Fibroblast of lung (primary cell): ENCODE measurements around the gene HDHD3. TPM values are rescaled to one million over a fixed set of nuclear protein-coding genes. Genes with fewer than 3 reads are reported as not detected.

ENCODE experiments used
- DNase-seq, 2 donors: peaks; one replicate each; pipeline versions ENCODE4 v3.0.0 to v3.0.0-alpha.2; 2010; ENCODE audit warnings: low read depth in 2 of 2
- H2AFZ ChIP-seq: 2 replicates; pipeline ENCODE4 v1.5.1; 2012; ENCODE audit warnings: low read length, control low read depth, inconsistent platforms
- H3K27ac ChIP-seq: 2 replicates; pipeline ENCODE4 v1.5.1; 2011; ENCODE audit warnings: low read length, control low read depth; ENCODE audit not compliant: insufficient read depth
- H3K27me3 ChIP-seq: 2 replicates; pipeline ENCODE4 v1.5.1; 2011; ENCODE audit warnings: mild to moderate bottlenecking, low read length; ENCODE audit not compliant: control insufficient read depth, insufficient read depth
- H3K36me3 ChIP-seq: 2 replicates; pipeline ENCODE4 v1.5.1; 2011; ENCODE audit warnings: low read length; ENCODE audit not compliant: control insufficient read depth, insufficient read depth
- H3K4me1 ChIP-seq: 2 replicates; pipeline ENCODE4 v1.5.1; 2011; ENCODE audit warnings: low read length; ENCODE audit not compliant: control insufficient read depth, insufficient read depth; ENCODE audit errors: extremely low read depth
- H3K4me2 ChIP-seq: 2 replicates; pipeline ENCODE4 v1.5.1; 2011; ENCODE audit warnings: low read length, control low read depth; ENCODE audit not compliant: insufficient read depth; ENCODE audit errors: extremely low read depth
- H3K4me3 ChIP-seq, 4 experiments: fragments of 200-600 bp in 1 of 4; sonication (generic) in 1 of 4; replicated peaks in 1 of 4; 2 replicates each; pipeline ENCODE4 v1.5.1; 2011 to 2016; ENCODE audit warnings: low read length in 4 of 4, low read depth in 3 of 4, mild to moderate bottlenecking in 3 of 4, control low read depth in 2 of 4, inconsistent platforms in 1 of 4, mixed read lengths in 1 of 4; ENCODE audit not compliant: insufficient read depth in 1 of 4; ENCODE audit errors: control extremely low read depth in 1 of 4
- H3K79me2 ChIP-seq: 2 replicates; pipeline ENCODE4 v1.5.1; 2012; ENCODE audit warnings: mild to moderate bottlenecking, low read length, inconsistent platforms; ENCODE audit not compliant: control insufficient read depth, insufficient read depth
- H3K9ac ChIP-seq: 2 replicates; pipeline ENCODE4 v1.5.1; 2011; ENCODE audit warnings: mild to moderate bottlenecking, low read length, control low read depth; ENCODE audit not compliant: insufficient read depth
- H3K9me3 ChIP-seq: 2 replicates; pipeline ENCODE4 v1.5.1; 2012; ENCODE audit warnings: low read depth, low read length; ENCODE audit not compliant: control insufficient read depth, insufficient read depth
- H4K20me1 ChIP-seq: 2 replicates; pipeline ENCODE4 v1.5.1; 2011; ENCODE audit warnings: low read length; ENCODE audit not compliant: control insufficient read depth, insufficient read depth; ENCODE audit errors: extremely low read depth
- EZH2 ChIP-seq: IDR thresholded peaks from 2 replicates; pipeline ENCODE4 v1.5.1; 2012; ENCODE audit warnings: low read length, control low read depth, mild to moderate bottlenecking; ENCODE audit errors: missing control alignments
- polyA plus RNA-seq, 2 donors: library from polyadenylated mRNA; depleted of rRNA in 1 of 2; stranded (reverse) in 1 of 2; unstranded in 1 of 2; fragments of >200 nt; gene quantifications; 2 replicates each; pipeline ENCODE4 v1.2.1, GENCODE V29; 2011 to 2012; ENCODE audit warnings: missing spikeins in 1 of 2
- total RNA-seq: library from RNA; depleted of rRNA; stranded (reverse); fragments of >200 nt; gene quantifications from 2 replicates; pipeline ENCODE4 v1.2.1, GENCODE V29; 2014
- TF ChIP-seq, protein P1 (sequence below), 2 donors: IDR thresholded peaks in 1 of 2; conservative IDR thresholded peaks in 1 of 2; 1 replicate in 1 of 2; 2 replicates in 1 of 2; pipeline ENCODE4 v1.5.1; 2011 to 2012; ENCODE audit warnings: low read length in 2 of 2, control low read depth in 1 of 2, inconsistent platforms in 1 of 2, low read depth in 1 of 2, mild to moderate bottlenecking in 1 of 2

Gene HDHD3
- total and polyA plus RNA-seq, 2 donors (not counting 1 experiment from before 2014, with no cell fraction given): 6.5 to 14.2 TPM

GRCh38 chr9:113417370-113417769 lies 40.6 kb upstream of the HDHD3 start:
- Histone ChIP-seq H4K20me1 (no peaks in the 10 kb centered on the region), H3K36me3 (no peaks in the 10 kb centered on the region), H3K4me2 (no peak overlapping the region), H3K27ac (no peak overlapping the region), H3K79me2 (no peaks in the 10 kb centered on the region), H3K9ac (no peak overlapping the region), H3K27me3 (no peaks in the 10 kb centered on the region), H3K4me1 (no peaks in the 10 kb centered on the region), H3K4me3 (no peak overlapping the region), H2AFZ (no peak overlapping the region), H3K9me3 (no peaks in the 10 kb centered on the region)
- no peak for DNase-seq
- TF ChIP-seq, protein P1, sequence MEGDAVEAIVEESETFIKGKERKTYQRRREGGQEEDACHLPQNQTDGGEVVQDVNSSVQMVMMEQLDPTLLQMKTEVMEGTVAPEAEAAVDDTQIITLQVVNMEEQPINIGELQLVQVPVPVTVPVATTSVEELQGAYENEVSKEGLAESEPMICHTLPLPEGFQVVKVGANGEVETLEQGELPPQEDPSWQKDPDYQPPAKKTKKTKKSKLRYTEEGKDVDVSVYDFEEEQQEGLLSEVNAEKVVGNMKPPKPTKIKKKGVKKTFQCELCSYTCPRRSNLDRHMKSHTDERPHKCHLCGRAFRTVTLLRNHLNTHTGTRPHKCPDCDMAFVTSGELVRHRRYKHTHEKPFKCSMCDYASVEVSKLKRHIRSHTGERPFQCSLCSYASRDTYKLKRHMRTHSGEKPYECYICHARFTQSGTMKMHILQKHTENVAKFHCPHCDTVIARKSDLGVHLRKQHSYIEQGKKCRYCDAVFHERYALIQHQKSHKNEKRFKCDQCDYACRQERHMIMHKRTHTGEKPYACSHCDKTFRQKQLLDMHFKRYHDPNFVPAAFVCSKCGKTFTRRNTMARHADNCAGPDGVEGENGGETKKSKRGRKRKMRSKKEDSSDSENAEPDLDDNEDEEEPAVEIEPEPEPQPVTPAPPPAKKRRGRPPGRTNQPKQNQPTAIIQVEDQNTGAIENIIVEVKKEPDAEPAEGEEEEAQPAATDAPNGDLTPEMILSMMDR (conservative IDR thresholded peaks at IDR 0.05 in 1 of 2, IDR thresholded peaks at IDR 0.05 in 1 of 2; ENCODE audit: low read depth in 1 of 2, low read length in 2 of 2): no peak
- TF ChIP-seq EZH2: no peak

GRCh38 chr9:113416149-113416721 lies 39.4 kb upstream of the HDHD3 start:
- Histone ChIP-seq H3K79me2 (no peaks in the 10 kb centered on the region), H3K4me3 (no peak overlapping the region)

GRCh38 chr9:113410207-113410864 lies 33.5 kb upstream of the HDHD3 start, which contains the start of the genes C9orf43 and POLE3:
C9orf43 (plus strand) TSS chr9:113410747; CDS start chr9:113413494, 2,747 bp downstream.
POLE3 (minus strand) TSS chr9:113410675; CDS start chr9:113410293, 382 bp downstream.
- Histone ChIP-seq H2AFZ (peak within 1 kb of the TSS; percentile 92), H3K9ac (peak within 1 kb of the TSS; percentile 98), H4K20me1 (no peaks in the 10 kb centered on the region), H3K4me2 (peak within 1 kb of the TSS; percentile 100), H3K27ac (peak within 1 kb of the TSS; percentile 99), H3K36me3 (peaks cover 2% of the 10 kb centered on the region), H3K9me3 (no peaks in the 10 kb centered on the region), H3K27me3 (no peaks in the 10 kb centered on the region), H3K79me2 (peaks cover 19% of the 10 kb centered on the region), H3K4me3 (peak within 1 kb of the TSS; percentile 87 to 98 (median 96)), H3K4me1 (peaks cover 4% of the 10 kb centered on the region)
- DNase-seq: peak; percentile 95 to 96
- TF ChIP-seq, protein P1 (conservative IDR thresholded peaks at IDR 0.05 in 1 of 2, IDR thresholded peaks at IDR 0.05 in 1 of 2; ENCODE audit: low read depth in 1 of 2, low read length in 2 of 2): no peak
- no peak for TF ChIP-seq EZH2

More at GRCh38 chr9:113416149-113416721, 39.4 kb upstream of the HDHD3 start:
- DNase-seq: no peak
- Histone ChIP-seq H3K27me3 (no peaks in the 10 kb centered on the region), H2AFZ (no peak overlapping the region), H3K27ac (no peak overlapping the region), H3K4me2 (no peak overlapping the region), H3K4me1 (no peaks in the 10 kb centered on the region), H3K36me3 (no peaks in the 10 kb centered on the region), H4K20me1 (no peaks in the 10 kb centered on the region), H3K9me3 (no peaks in the 10 kb centered on the region), H3K9ac (no peak overlapping the region)
- TF ChIP-seq, protein P1 (conservative IDR thresholded peaks at IDR 0.05 in 1 of 2, IDR thresholded peaks at IDR 0.05 in 1 of 2; ENCODE audit: low read depth in 1 of 2, low read length in 2 of 2): no peak
- TF ChIP-seq EZH2: no peak
